ENCODE measurements around the gene LRRC32.

GRCh38 chr11:76700177-76701100 lies 29.9 kb upstream of the LRRC32 start:
- TF ChIP-seq POLR2A (IDR thresholded peaks at IDR 0.05) = no peak
- no peak for TF ChIP-seq CTCF (IDR thresholded peaks at IDR 0.05 in 4 of 5, conservative IDR thresholded peaks at IDR 0.05 in 1 of 5)
